ENCODE results near the gene MAG.

DNA sequence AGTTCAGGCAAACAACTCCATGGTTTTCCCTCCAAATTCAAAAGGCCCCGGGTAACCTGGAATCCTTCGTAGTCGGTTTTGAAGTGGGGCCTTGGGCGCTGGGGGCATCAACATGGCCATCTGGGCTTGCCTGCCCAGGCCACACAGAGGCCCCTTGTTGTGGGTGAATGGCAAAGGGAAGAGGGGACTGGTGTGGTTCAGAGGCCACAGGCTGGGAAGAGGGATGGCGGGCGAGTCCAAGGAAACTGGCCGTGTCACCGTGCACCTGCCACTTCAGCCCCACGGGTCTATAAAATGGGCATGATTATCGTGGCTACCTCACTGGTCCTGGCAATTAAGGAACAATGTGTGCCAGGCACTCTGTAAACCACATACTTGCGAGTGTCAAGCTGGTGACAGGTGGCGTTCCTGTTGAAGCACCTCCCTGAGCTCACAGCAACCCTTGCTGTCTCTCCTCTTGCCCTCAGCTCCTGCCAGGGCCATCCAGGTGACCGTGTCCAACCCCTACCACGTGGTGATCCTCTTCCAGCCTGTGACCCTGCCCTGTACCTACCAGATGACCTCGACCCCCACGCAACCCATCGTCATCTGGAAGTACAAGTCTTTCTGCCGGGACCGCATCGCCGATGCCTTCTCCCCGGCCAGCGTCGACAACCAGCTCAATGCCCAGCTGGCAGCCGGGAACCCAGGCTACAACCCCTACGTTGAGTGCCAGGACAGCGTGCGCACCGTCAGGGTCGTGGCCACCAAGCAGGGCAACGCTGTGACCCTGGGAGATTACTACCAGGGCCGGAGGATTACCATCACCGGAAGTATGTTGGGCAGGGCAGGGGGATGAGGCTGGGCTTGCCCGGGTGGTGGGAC is 41.9 kb upstream of the MAG start:
- TF ChIP-seq, protein P1, sequence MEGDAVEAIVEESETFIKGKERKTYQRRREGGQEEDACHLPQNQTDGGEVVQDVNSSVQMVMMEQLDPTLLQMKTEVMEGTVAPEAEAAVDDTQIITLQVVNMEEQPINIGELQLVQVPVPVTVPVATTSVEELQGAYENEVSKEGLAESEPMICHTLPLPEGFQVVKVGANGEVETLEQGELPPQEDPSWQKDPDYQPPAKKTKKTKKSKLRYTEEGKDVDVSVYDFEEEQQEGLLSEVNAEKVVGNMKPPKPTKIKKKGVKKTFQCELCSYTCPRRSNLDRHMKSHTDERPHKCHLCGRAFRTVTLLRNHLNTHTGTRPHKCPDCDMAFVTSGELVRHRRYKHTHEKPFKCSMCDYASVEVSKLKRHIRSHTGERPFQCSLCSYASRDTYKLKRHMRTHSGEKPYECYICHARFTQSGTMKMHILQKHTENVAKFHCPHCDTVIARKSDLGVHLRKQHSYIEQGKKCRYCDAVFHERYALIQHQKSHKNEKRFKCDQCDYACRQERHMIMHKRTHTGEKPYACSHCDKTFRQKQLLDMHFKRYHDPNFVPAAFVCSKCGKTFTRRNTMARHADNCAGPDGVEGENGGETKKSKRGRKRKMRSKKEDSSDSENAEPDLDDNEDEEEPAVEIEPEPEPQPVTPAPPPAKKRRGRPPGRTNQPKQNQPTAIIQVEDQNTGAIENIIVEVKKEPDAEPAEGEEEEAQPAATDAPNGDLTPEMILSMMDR (IDR thresholded peaks at IDR 0.05 in 2 of 3, conservative IDR thresholded peaks at IDR 0.05 in 1 of 3; ENCODE audit: insufficient read depth in 2 of 3, low read depth in 1 of 3, low read length in 3 of 3), result no peak
- TF ChIP-seq, protein P2, sequence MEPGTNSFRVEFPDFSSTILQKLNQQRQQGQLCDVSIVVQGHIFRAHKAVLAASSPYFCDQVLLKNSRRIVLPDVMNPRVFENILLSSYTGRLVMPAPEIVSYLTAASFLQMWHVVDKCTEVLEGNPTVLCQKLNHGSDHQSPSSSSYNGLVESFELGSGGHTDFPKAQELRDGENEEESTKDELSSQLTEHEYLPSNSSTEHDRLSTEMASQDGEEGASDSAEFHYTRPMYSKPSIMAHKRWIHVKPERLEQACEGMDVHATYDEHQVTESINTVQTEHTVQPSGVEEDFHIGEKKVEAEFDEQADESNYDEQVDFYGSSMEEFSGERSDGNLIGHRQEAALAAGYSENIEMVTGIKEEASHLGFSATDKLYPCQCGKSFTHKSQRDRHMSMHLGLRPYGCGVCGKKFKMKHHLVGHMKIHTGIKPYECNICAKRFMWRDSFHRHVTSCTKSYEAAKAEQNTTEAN (CRISPR knock-in tag; IDR thresholded peaks at IDR 0.05), result no peak
- TF ChIP-seq CREBBP (IDR thresholded peaks at IDR 0.05; ENCODE audit: low read depth, low read length), result no peak
- no peak for TF ChIP-seq CEBPG (CRISPR knock-in tag; IDR thresholded peaks at IDR 0.05)
- no peak for TF ChIP-seq CEBPG (tag; conservative IDR thresholded peaks at IDR 0.05 in 1 of 2, IDR thresholded peaks at IDR 0.05 in 1 of 2)
- no peak for TF ChIP-seq SRF (CRISPR knock-in tag; IDR thresholded peaks at IDR 0.05)
- no peak for TF ChIP-seq SAP30 (IDR thresholded peaks at IDR 0.05; ENCODE audit: borderline replicate concordance, insufficient read depth, low read depth, low read length, poor library complexity, severe bottlenecking)
- TF ChIP-seq, protein P3, sequence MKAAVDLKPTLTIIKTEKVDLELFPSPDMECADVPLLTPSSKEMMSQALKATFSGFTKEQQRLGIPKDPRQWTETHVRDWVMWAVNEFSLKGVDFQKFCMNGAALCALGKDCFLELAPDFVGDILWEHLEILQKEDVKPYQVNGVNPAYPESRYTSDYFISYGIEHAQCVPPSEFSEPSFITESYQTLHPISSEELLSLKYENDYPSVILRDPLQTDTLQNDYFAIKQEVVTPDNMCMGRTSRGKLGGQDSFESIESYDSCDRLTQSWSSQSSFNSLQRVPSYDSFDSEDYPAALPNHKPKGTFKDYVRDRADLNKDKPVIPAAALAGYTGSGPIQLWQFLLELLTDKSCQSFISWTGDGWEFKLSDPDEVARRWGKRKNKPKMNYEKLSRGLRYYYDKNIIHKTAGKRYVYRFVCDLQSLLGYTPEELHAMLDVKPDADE (conservative IDR thresholded peaks at IDR 0.05; ENCODE audit: control insufficient read depth, low read depth, low read length), result no peak
- TF ChIP-seq EGR1 (conservative IDR thresholded peaks at IDR 0.05), result no peak
- TF ChIP-seq CEBPB (tag; IDR thresholded peaks at IDR 0.05), result no peak
- TF ChIP-seq RAD21 (CRISPR knock-in tag; conservative IDR thresholded peaks at IDR 0.05 in 1 of 2, IDR thresholded peaks at IDR 0.05 in 1 of 2), result no peak
- no peak for TF ChIP-seq TAF7 (tag; IDR thresholded peaks at IDR 0.05)

Measured in K562 (cell line).